ENCODE data around the gene SCAMP2. TPM values are rescaled to one million over a fixed set of nuclear protein-coding genes. Genes with fewer than 3 reads are reported as not detected.

SCAMP2 gene
- total RNA-seq, 1 donor from 2014 or later: 115 TPM

GRCh38 chr15:74857671-74858368 is 15.3 kb downstream of the SCAMP2 start:
- no peak for TF ChIP-seq CTCF (IDR thresholded peaks at IDR 0.05)
- Histone ChIP-seq H3K9me3 (no peaks in the 10 kb centered on the region), H3K4me3 (no peak overlapping the region), H3K27ac (no peak overlapping the region), H3K4me1 (peaks cover 25% of the 10 kb centered on the region), H3K27me3 (no peaks in the 10 kb centered on the region), H3K36me3 (peaks cover 17% of the 10 kb centered on the region)
- intact Hi-C loops (cut with DNase I): no loop called here
- DNase-seq (no peak), ATAC-seq (no peak)

- H3K9me3 ChIP-seq: no peaks in the 10 kb centered on the region
- peaks cover 23% of the 10 kb centered on the region for H3K36me3 ChIP-seq
- H3K4me1 ChIP-seq: peaks cover 25% of the 10 kb centered on the region
- H3K27me3 ChIP-seq: no peaks in the 10 kb centered on the region
- H3K4me3 ChIP-seq: no peak overlapping the region
- no peak for DNase-seq
- peak; percentile 45 for ATAC-seq
- H3K27ac ChIP-seq: no peak overlapping the region
- intact Hi-C loops (cut with DNase I): no loop called here
- no peak for TF ChIP-seq CTCF (IDR thresholded peaks at IDR 0.05)
Observed at GRCh38 chr15:74857082-74857655, 16.0 kb downstream of the SCAMP2 start.

- intact Hi-C loops (cut with DNase I): no loop called here
- Histone ChIP-seq H3K4me3 (no peak overlapping the region), H3K27ac (no peak overlapping the region), H3K4me1 (peaks cover 25% of the 10 kb centered on the region), H3K9me3 (no peaks in the 10 kb centered on the region), H3K27me3 (no peaks in the 10 kb centered on the region), H3K36me3 (peaks cover 30% of the 10 kb centered on the region)
- DNase-seq (no peak), ATAC-seq (no peak)
- no peak for TF ChIP-seq CTCF (IDR thresholded peaks at IDR 0.05)
Observed at GRCh38 chr15:74856537-74856936, 16.6 kb downstream of the SCAMP2 start.

GRCh38 chr15:74855857-74856256 is 17.3 kb downstream of the SCAMP2 start:
- Histone ChIP-seq H3K4me1 (peaks cover 25% of the 10 kb centered on the region), H3K9me3 (no peaks in the 10 kb centered on the region), H3K27me3 (no peaks in the 10 kb centered on the region), H3K36me3 (peaks cover 36% of the 10 kb centered on the region), H3K27ac (no peak overlapping the region), H3K4me3 (no peak overlapping the region)
- intact Hi-C loops (cut with DNase I): no loop called here
- no peak for TF ChIP-seq CTCF (IDR thresholded peaks at IDR 0.05)
- ATAC-seq (no peak), DNase-seq (no peak)

- H3K4me1 ChIP-seq: peaks cover 19% of the 10 kb centered on the region
- H3K27ac ChIP-seq: no peak overlapping the region
- no peak for TF ChIP-seq CTCF (IDR thresholded peaks at IDR 0.05)
- intact Hi-C loops (cut with DNase I): no loop called here
- no peaks in the 10 kb centered on the region for H3K9me3 ChIP-seq
- DNase-seq (no peak), ATAC-seq (no peak)
- H3K4me3 ChIP-seq: no peak overlapping the region
- H3K27me3 ChIP-seq: no peaks in the 10 kb centered on the region
- peaks cover 50% of the 10 kb centered on the region for H3K36me3 ChIP-seq
Observed at GRCh38 chr15:74854453-74855022, 18.6 kb downstream of the SCAMP2 start.

All from upper lobe of right lung (tissue), 1 donor.